Gastrocnemius medialis (tissue), 4 donors: ENCODE measurements around the gene LRRK1.

ENCODE experiments used
- CTCF ChIP-seq, 5 experiments: fragments of 450-650 bp in 3 of 5; fragments of 200-600 bp in 2 of 5; sonication (generic) in 2 of 5; IDR thresholded peaks in 4 of 5; conservative IDR thresholded peaks in 1 of 5; 1 replicate in 4 of 5; 2 replicates in 1 of 5; pipeline ENCODE4 v1.5.1; 2016 to 2019; ENCODE audit warnings: antibody characterized with exemption in 5 of 5, mild to moderate bottlenecking in 3 of 5, moderate library complexity in 3 of 5
- POLR2A ChIP-seq, 2 donors: fragments of 450-650 bp; IDR thresholded peaks; one replicate each; pipeline ENCODE4 v1.6.1; 2017; ENCODE audit warnings: antibody characterized with exemption in 2 of 2, mild to moderate bottlenecking in 2 of 2, moderate library complexity in 2 of 2

DNA sequence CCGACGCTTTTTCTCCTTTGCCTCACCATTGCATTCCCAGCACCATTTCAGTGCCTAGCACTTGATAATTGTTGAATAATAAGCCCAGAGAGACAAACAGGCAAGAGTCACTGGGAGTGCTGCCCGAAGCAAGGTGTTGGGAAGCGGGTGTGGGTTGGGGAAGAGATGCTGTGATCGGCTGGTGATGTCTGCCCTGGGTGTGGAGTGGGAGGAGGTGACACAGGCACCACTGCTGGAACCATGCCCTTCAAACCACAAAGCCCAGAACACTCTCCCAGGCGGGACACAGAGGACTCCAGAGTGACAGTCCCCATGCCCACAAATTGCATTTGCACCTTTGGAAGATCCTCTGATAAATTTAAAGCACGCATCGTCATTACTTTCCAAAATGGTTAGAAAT lies 184.4 kb downstream of the LRRK1 start:
- TF ChIP-seq CTCF (IDR thresholded peaks at IDR 0.05 in 4 of 5, conservative IDR thresholded peaks at IDR 0.05 in 1 of 5) (no peak), POLR2A (IDR thresholded peaks at IDR 0.05) (no peak)
